Body of pancreas (tissue), 4 donors: ENCODE results near the gene PTPRD. TPM values are rescaled to one million over a fixed set of nuclear protein-coding genes. Genes with fewer than 3 reads are reported as not detected.

Experiments used
- ATAC-seq: fragments of 150-250 bp; one replicate; pipeline ENCODE4 v1.9.1; 2016
- DNase-seq, 4 donors: peaks; one replicate each; pipeline ENCODE4 v3.0.0-alpha.2; 2019
- H3K27ac ChIP-seq, 4 donors: fragments of 200-600 bp; sonication (generic); 1 replicate in 3 of 4; 2 replicates in 1 of 4; pipeline versions ENCODE4 v1.5.1 to v1.6.1; 2016 to 2019; ENCODE audit warnings: mild to moderate bottlenecking in 1 of 4, mixed read lengths in 1 of 4, moderate library complexity in 1 of 4
- H3K27me3 ChIP-seq, 2 donors: fragments of 200-600 bp; sonication (generic); one replicate each; pipeline ENCODE4 v1.6.0; 2016; ENCODE audit warnings: mild to moderate bottlenecking in 1 of 2
- H3K36me3 ChIP-seq, 2 donors: fragments of 200-600 bp; sonication (generic); replicated peaks in 1 of 2; 2 replicates each; pipeline ENCODE4 v1.5.1; 2016; ENCODE audit warnings: low read depth in 2 of 2; ENCODE audit not compliant: insufficient read depth in 1 of 2
- H3K4me1 ChIP-seq: fragments of 200-600 bp; sonication (generic); one replicate; pipeline ENCODE4 v1.6.0; 2016
- H3K4me3 ChIP-seq, 2 donors: fragments of 200-600 bp; sonication (generic); 1 replicate in 1 of 2; 2 replicates in 1 of 2; pipeline ENCODE4 v1.5.1; 2016 to 2019
- H3K9me3 ChIP-seq, 3 donors: fragments of 200-600 bp; sonication (generic); 1 replicate in 2 of 3; 2 replicates in 1 of 3; pipeline ENCODE4 v1.5.1; 2016
- CTCF ChIP-seq, 7 experiments: fragments of 450-650 bp in 4 of 7; fragments of 200-600 bp in 3 of 7; sonication (generic) in 3 of 7; IDR thresholded peaks; one replicate each; pipeline ENCODE4 v1.5.1; 2016 to 2019; ENCODE audit warnings: antibody characterized with exemption in 7 of 7
- POLR2A ChIP-seq, 3 donors: fragments of 450-650 bp; IDR thresholded peaks; one replicate each; pipeline ENCODE4 v1.6.1; 2016; ENCODE audit warnings: antibody characterized with exemption in 3 of 3, mild to moderate bottlenecking in 2 of 3
- WGBS, 2 donors: methylation state at CpG; one replicate each; pipeline ENCODE4 v1.1.5; 2017; 5-methylcytosine and 5-hydroxymethylcytosine counted together
- intact Hi-C: fragments of 100-400 bp; cut with DNase I; formaldehyde crosslinking; loops from one replicate; pipeline ENCODE4 v1.15.1; 2023
- total RNA-seq, 2 donors: library from RNA; depleted of rRNA; stranded (reverse); fragments of >200 nt; gene quantifications; one replicate each; pipeline ENCODE4 v1.1.0, GENCODE V29; 2016

The PTPRD gene
- total RNA-seq, 2 donors from 2014 or later: 4.3 to 4.9 TPM

- Histone ChIP-seq H3K9me3 (no peaks in the 10 kb centered on the region), H3K4me1 (no peaks in the 10 kb centered on the region), H3K27me3 (no peaks in the 10 kb centered on the region), H3K36me3 (no peaks in the 10 kb centered on the region), H3K27ac (no peak overlapping the region), H3K4me3 (no peak overlapping the region)
- WGBS, 2 donors: 77 to 84% methylated on average over 2 of the region's 2 CpGs
- intact Hi-C loops: no loop called here
- TF ChIP-seq CTCF (IDR thresholded peaks at IDR 0.05): no peak
- no peak for TF ChIP-seq POLR2A (IDR thresholded peaks at IDR 0.05)
- ATAC-seq (no peak), DNase-seq (no peak)
Measured at GRCh38 chr9:8536845-8537244, 2076.0 kb downstream of the PTPRD start.

- 70% methylated on average over 1 of the region's 1 CpG for WGBS, 2 donors
- no peak for ATAC-seq
- DNase-seq: no peak
- H3K9me3 ChIP-seq: no peaks in the 10 kb centered on the region
- no peaks in the 10 kb centered on the region for H3K4me1 ChIP-seq
- TF ChIP-seq CTCF (IDR thresholded peaks at IDR 0.05) (no peak), POLR2A (IDR thresholded peaks at IDR 0.05) (no peak)
- H3K4me3 ChIP-seq: no peak overlapping the region
- H3K27ac ChIP-seq: no peak overlapping the region
- H3K36me3 ChIP-seq: no peaks in the 10 kb centered on the region
- no peaks in the 10 kb centered on the region for H3K27me3 ChIP-seq
- intact Hi-C loops: no loop called here
Measured at GRCh38 chr9:8534828-8535227, 2078.0 kb downstream of the PTPRD start.

GRCh38 chr9:8533681-8534080, 2079.1 kb downstream of the PTPRD start:
- TF ChIP-seq CTCF (IDR thresholded peaks at IDR 0.05) (no peak), POLR2A (IDR thresholded peaks at IDR 0.05) (no peak)
- ATAC-seq (no peak), DNase-seq (no peak)
- Histone ChIP-seq H3K27ac (no peak overlapping the region), H3K27me3 (no peaks in the 10 kb centered on the region), H3K4me1 (no peaks in the 10 kb centered on the region), H3K9me3 (no peaks in the 10 kb centered on the region), H3K4me3 (no peak overlapping the region), H3K36me3 (no peaks in the 10 kb centered on the region)
- intact Hi-C loops: no loop called here
- 74 to 75% methylated on average over 3 of the region's 3 CpGs for WGBS, 2 donors

GRCh38 chr9:8531826-8532415, 2080.9 kb downstream of the PTPRD start:
- DNase-seq: no peak
- Histone ChIP-seq H3K9me3 (no peaks in the 10 kb centered on the region), H3K36me3 (no peaks in the 10 kb centered on the region), H3K4me1 (no peaks in the 10 kb centered on the region), H3K27ac (no peak overlapping the region), H3K27me3 (no peaks in the 10 kb centered on the region), H3K4me3 (no peak overlapping the region)
- TF ChIP-seq CTCF (IDR thresholded peaks at IDR 0.05) (no peak), POLR2A (IDR thresholded peaks at IDR 0.05) (no peak)
- intact Hi-C loops: no loop called here
- ATAC-seq: no peak
- whole genome bisulfite sequencing, 2 donors: 25 to 29% methylated on average over 8 of the region's 8 CpGs

- no peak for DNase-seq
- H3K4me1 ChIP-seq: no peaks in the 10 kb centered on the region
- no peaks in the 10 kb centered on the region for H3K9me3 ChIP-seq
- intact Hi-C loops: no loop called here
- no peak overlapping the region for H3K4me3 ChIP-seq
- WGBS, 2 donors: 92 to 96% methylated on average over 3 of the region's 3 CpGs
- no peaks in the 10 kb centered on the region for H3K27me3 ChIP-seq
- no peak for ATAC-seq
- TF ChIP-seq POLR2A (IDR thresholded peaks at IDR 0.05) (no peak), CTCF (IDR thresholded peaks at IDR 0.05) (no peak)
- no peak overlapping the region for H3K27ac ChIP-seq
- no peaks in the 10 kb centered on the region for H3K36me3 ChIP-seq
Measured at GRCh38 chr9:8521112-8521511, 2091.7 kb downstream of the PTPRD start.
